SU-DHL-6 (cell line): ENCODE measurements around the gene CEP170B.
"Not testable (repeated sequence)": the region's sequence is repeated elsewhere in the genome, so short reads cannot be mapped to it uniquely, and the experiment has no call there.

ENCODE experiments used
- H2AFZ ChIP-seq: fragments of 200-600 bp; sonication (generic); 2 replicates; pipeline ENCODE4 v1.6.1; 2014; ENCODE audit warnings: low read depth, mild to moderate bottlenecking, moderate library complexity, mixed read lengths, antibody characterized with exemption, low read length; ENCODE audit not compliant: severe bottlenecking
- H3F3A ChIP-seq: fragments of 200-600 bp; shearing (Covaris generic); 2 replicates; pipeline ENCODE4 v1.6.0; 2016; ENCODE audit warnings: antibody characterized with exemption, mild to moderate bottlenecking; ENCODE audit not compliant: insufficient read depth
- H3K27ac ChIP-seq: fragments of 200-600 bp; sonication (generic); 2 replicates; pipeline ENCODE4 v1.5.1; 2016; ENCODE audit warnings: low read depth, mild to moderate bottlenecking, low read length, moderate library complexity, mixed read lengths
- H3K27me3 ChIP-seq: fragments of 200-600 bp; sonication (generic), shearing (Covaris generic); 2 replicates; pipeline ENCODE4 v1.6.0; 2014; ENCODE audit warnings: mild to moderate bottlenecking, low read length
- H3K36me3 ChIP-seq: fragments of 200-600 bp; sonication (generic); 2 replicates; pipeline ENCODE4 v1.6.1; 2014; ENCODE audit warnings: mild to moderate bottlenecking, low read length, mixed read lengths
- H3K4me2 ChIP-seq: fragments of 300-600, 200-600 bp; shearing (Covaris generic), sonication (generic); 2 replicates; pipeline ENCODE4 v1.6.0; 2014; ENCODE audit warnings: low read length, low read depth, mild to moderate bottlenecking; ENCODE audit not compliant: poor library complexity, severe bottlenecking
- H3K4me3 ChIP-seq: fragments of 200-600 bp; sonication (generic); 2 replicates; pipeline ENCODE4 v1.5.1; 2014; ENCODE audit warnings: antibody characterized with exemption, low read length, mild to moderate bottlenecking, mixed read lengths; ENCODE audit not compliant: insufficient read depth, poor library complexity, severe bottlenecking
- H3K79me2 ChIP-seq: fragments of 200-600 bp; sonication (generic); 2 replicates; pipeline ENCODE4 v1.6.1; 2014; ENCODE audit warnings: mild to moderate bottlenecking, low read length, moderate library complexity; ENCODE audit not compliant: insufficient read depth
- H3K9ac ChIP-seq: fragments of 200-600 bp; sonication (generic); 2 replicates; pipeline ENCODE4 v1.7.0; 2014; ENCODE audit warnings: mild to moderate bottlenecking, low read length
- H3K9me2 ChIP-seq: fragments of 200-600 bp; sonication (generic); replicated peaks from 2 replicates; pipeline ENCODE4 v1.6.1; 2014; ENCODE audit warnings: low read length; ENCODE audit not compliant: insufficient read depth
- H3K9me3 ChIP-seq: fragments of 200-600 bp; sonication (generic); 2 replicates; pipeline ENCODE4 v1.6.1; 2014; ENCODE audit warnings: low read length, mixed read lengths; ENCODE audit not compliant: insufficient read depth
- H4K20me1 ChIP-seq: fragments of 200-600 bp; sonication (generic); 2 replicates; pipeline ENCODE4 v1.6.1; 2014; ENCODE audit warnings: low read depth, mild to moderate bottlenecking, antibody characterized with exemption, low read length, moderate library complexity, mixed read lengths
- CTCF ChIP-seq: fragments of 200-600 bp; sonication (generic); IDR thresholded peaks from one replicate; pipeline ENCODE4 v1.5.1; 2017; ENCODE audit warnings: antibody characterized with exemption, mild to moderate bottlenecking, low read length, moderate library complexity; ENCODE audit not compliant: insufficient read depth, poor library complexity, severe bottlenecking
- EZH2phosphoT487 ChIP-seq: fragments of 200-600 bp; sonication (generic), shearing (Covaris generic); conservative IDR thresholded peaks from 2 replicates; pipeline ENCODE4 v1.6.1; 2018; ENCODE audit warnings: mild to moderate bottlenecking, antibody characterized with exemption, low read length, moderate library complexity, mixed read lengths

Gene CEP170B

DNA sequence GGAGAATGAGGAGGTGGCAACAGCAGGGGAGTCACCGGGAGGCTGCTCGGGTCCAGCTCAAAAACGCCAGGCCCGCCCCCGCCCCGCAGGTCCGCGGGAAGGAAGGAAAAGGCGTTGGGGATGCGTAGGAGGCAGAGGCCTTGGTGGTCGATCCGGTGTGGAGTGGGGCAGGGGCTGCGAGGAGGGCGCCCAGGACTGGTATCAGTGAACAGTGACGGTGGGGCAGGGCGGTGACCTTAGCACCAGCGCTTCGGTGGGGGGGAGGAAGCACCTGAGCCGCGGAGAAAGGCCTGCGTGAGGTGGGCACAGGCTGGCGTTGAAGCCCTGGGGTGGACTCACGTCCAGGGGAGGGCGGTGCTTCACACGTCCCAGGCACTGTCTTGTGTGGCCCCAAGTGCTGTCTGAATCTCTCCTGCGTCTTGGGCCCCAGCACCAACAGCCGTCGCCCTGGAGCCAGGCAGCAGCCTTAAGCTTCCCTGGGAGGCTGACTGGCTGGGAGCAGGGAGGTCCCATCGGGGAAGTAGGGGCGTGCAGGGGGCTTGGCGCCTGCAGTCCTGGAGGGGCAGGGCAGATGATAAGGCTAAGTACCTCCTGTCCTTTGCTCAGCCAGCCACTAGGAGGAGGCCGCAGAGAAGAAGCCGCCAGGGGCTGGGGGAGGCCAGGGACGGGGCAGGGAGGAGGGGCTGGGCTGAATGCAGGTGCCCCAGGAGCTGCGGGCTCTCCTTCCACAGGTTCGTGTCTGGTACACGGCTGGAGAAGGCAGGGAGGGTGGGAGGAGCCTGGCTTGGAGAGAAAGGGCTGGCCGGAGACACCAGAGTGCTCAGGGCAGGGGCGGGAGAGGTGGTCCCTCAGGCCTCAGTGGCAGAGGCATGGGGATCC is 37.7 kb upstream of the CEP170B start:
- no peaks in the 10 kb centered on the region for H3F3A ChIP-seq
- H3K36me3 ChIP-seq, result no peaks in the 10 kb centered on the region
- H3K4me2 ChIP-seq, result no peak overlapping the region
- no peak overlapping the region for H3K4me3 ChIP-seq
- no peaks in the 10 kb centered on the region for H3K27me3 ChIP-seq
- no peaks in the 10 kb centered on the region for H4K20me1 ChIP-seq
- no peaks in the 10 kb centered on the region for H3K9me2 ChIP-seq
- no peaks in the 10 kb centered on the region for H3K9me3 ChIP-seq
- no peak overlapping the region for H2AFZ ChIP-seq
- H3K27ac ChIP-seq, result no peak overlapping the region
- no peaks in the 10 kb centered on the region for H3K79me2 ChIP-seq
- no peak overlapping the region for H3K9ac ChIP-seq
- TF ChIP-seq EZH2phosphoT487 (no peak), CTCF (peak; percentile 10)

GRCh38 chr14:104830781-104831180 is 34.3 kb upstream of the CEP170B start:
- no peak overlapping the region for H2AFZ ChIP-seq
- H3K9me3 ChIP-seq, result no peaks in the 10 kb centered on the region

DNA sequence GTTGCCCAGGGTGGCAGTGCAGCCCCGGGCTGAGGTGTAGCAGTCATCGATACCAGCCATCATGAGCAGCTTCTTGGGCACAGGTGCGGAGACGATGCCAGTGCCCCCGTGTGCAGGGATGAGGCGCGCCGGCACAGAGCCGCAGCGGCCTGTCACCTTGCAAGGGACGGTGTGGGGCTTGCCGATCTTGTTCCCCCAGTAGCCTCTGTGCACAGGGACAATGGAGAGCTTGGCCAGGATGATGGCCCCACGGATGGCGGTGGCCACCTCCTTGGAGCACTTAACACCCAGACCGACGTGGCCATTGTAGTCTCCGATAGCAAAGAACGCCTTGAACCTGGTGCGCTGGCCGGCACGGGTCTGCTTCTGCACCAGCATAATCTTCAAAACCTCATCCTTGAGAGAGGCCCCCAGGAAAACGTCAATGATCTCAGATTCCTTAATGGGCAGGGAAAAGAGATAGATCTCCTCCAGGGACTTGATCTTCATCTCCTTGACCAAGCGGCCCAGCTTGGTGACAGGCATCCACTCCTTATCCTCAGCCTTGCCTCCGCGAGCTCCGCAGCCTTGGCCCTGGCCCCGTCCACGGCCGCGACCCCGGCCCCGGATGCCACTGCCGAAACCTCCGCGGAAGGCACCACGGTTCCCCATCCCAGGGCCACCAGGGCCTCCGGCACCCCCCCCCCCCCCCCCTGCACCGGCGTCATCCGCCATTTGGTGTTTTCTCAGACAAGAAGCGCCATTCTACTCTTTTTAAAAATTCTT is 28.7 kb upstream of the CEP170B start:
- not testable (repeated sequence) for H3K27ac ChIP-seq, H2AFZ ChIP-seq, H3K9me3 ChIP-seq, H4K20me1 ChIP-seq, H3K4me3 ChIP-seq, H3K9me2 ChIP-seq, H3K36me3 ChIP-seq, H3K9ac ChIP-seq, H3K4me2 ChIP-seq, H3K27me3 ChIP-seq, H3K79me2 ChIP-seq, H3F3A ChIP-seq

More at GRCh38 chr14:104830781-104831180, 34.3 kb upstream of the CEP170B start:
- H3K9ac ChIP-seq, result no peak overlapping the region
- no peaks in the 10 kb centered on the region for H3K36me3 ChIP-seq
- H3K27me3 ChIP-seq, result no peaks in the 10 kb centered on the region
- H3K27ac ChIP-seq, result no peak overlapping the region
- H3K9me2 ChIP-seq, result no peaks in the 10 kb centered on the region
- no peak for TF ChIP-seq CTCF
- no peak for TF ChIP-seq EZH2phosphoT487
- no peak overlapping the region for H3K4me2 ChIP-seq
- no peak overlapping the region for H3K4me3 ChIP-seq
- no peaks in the 10 kb centered on the region for H3F3A ChIP-seq
- no peaks in the 10 kb centered on the region for H3K79me2 ChIP-seq
- no peaks in the 10 kb centered on the region for H4K20me1 ChIP-seq

DNA sequence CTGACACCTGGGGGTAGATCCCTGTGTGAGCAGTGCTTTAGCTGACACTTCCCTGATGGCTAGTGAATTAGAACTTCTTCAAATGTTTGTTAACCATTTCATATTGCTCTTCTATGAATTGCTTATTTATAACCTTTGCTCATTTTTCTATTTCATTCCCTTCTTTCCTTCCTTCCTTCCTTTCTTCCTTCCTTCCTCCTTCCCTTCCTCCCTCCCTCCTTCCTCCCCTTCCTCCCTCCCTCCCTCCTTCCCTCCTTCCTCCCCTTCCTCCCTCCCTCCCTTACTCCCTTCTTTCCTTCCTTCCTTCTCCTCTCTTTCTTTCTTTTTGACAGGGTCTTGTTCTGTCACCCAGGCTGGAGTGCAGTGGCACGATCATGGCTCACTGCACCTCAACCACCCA is 23.3 kb upstream of the CEP170B start:
- no peaks in the 10 kb centered on the region for H3K36me3 ChIP-seq
- TF ChIP-seq EZH2phosphoT487 (no peak), CTCF (no peak)
- H3K4me2 ChIP-seq, result no peak overlapping the region
- H3K9me3 ChIP-seq, result no peaks in the 10 kb centered on the region
- H3K9ac ChIP-seq, result no peak overlapping the region
- no peak overlapping the region for H2AFZ ChIP-seq
- no peaks in the 10 kb centered on the region for H3K9me2 ChIP-seq
- H3K79me2 ChIP-seq, result no peaks in the 10 kb centered on the region
- no peak overlapping the region for H3K27ac ChIP-seq
- H3K27me3 ChIP-seq, result no peaks in the 10 kb centered on the region
- H4K20me1 ChIP-seq, result no peaks in the 10 kb centered on the region
- H3F3A ChIP-seq, result no peaks in the 10 kb centered on the region
- H3K4me3 ChIP-seq, result no peak overlapping the region
